Astrocyte (in vitro differentiated cells and primary cell): Measurements from ENCODE around the gene ULK4. TPM values are rescaled to one million over a fixed set of nuclear protein-coding genes. Genes with fewer than 3 reads are reported as not detected.

Experiments
- DNase-seq: peaks from one replicate; pipeline ENCODE4 v3.0.0-alpha.2; 2010; ENCODE audit warnings: low read depth
- FAIRE-seq: peaks from 2 replicates; lab custom pipeline; 2011; peaks lifted over from hg19 to GRCh38; lab: Jason Lieb, UNC
- H2AFZ ChIP-seq: 2 replicates; pipeline ENCODE4 v1.6.0; 2012; ENCODE audit warnings: low read depth, low read length, inconsistent platforms
- H3K27ac ChIP-seq: 2 replicates; pipeline ENCODE4 v1.5.1; 2011; ENCODE audit warnings: low read depth, low read length, inconsistent platforms
- H3K27me3 ChIP-seq: 2 replicates; pipeline ENCODE4 v1.6.0; 2011; ENCODE audit warnings: low read length, inconsistent platforms; ENCODE audit not compliant: insufficient read depth
- H3K36me3 ChIP-seq: 2 replicates; pipeline ENCODE4 v1.5.1; 2011; ENCODE audit warnings: low read length, inconsistent platforms; ENCODE audit not compliant: insufficient read depth
- H3K4me1 ChIP-seq: 2 replicates; pipeline ENCODE4 v1.5.1; 2011; ENCODE audit warnings: low read length, inconsistent platforms; ENCODE audit not compliant: insufficient read depth
- H3K4me2 ChIP-seq: 2 replicates; pipeline ENCODE4 v1.6.0; 2012; ENCODE audit warnings: low read length, inconsistent platforms
- H3K4me3 ChIP-seq: 2 replicates; pipeline ENCODE4 v1.5.1; 2011; ENCODE audit warnings: low read depth, mild to moderate bottlenecking, low read length, inconsistent platforms; ENCODE audit not compliant: insufficient read depth
- H3K79me2 ChIP-seq: 2 replicates; pipeline ENCODE4 v1.6.0; 2012; ENCODE audit warnings: mild to moderate bottlenecking, low read length, inconsistent platforms; ENCODE audit not compliant: insufficient read depth
- H3K9ac ChIP-seq: 2 replicates; pipeline ENCODE4 v1.6.0; 2012; ENCODE audit warnings: mild to moderate bottlenecking, low read length, inconsistent platforms
- H3K9me3 ChIP-seq: 2 replicates; pipeline ENCODE4 v1.5.1; 2012; ENCODE audit warnings: low read depth, mild to moderate bottlenecking, low read length, inconsistent platforms; ENCODE audit not compliant: insufficient read depth
- H4K20me1 ChIP-seq: 2 replicates; pipeline ENCODE4 v1.6.0; 2012; ENCODE audit warnings: low read length, inconsistent platforms; ENCODE audit not compliant: insufficient read depth
- H3K27ac Mint-ChIP-seq: one replicate; pipeline ENCODE4 v1.8.0; 2021; ENCODE audit warnings: mild to moderate bottlenecking, mixed read lengths; ENCODE audit not compliant: unreplicated experiment
- H3K27me3 Mint-ChIP-seq: one replicate; pipeline ENCODE4 v1.8.0; 2021; ENCODE audit warnings: low read depth, mixed read lengths; ENCODE audit not compliant: unreplicated experiment
- H3K36me3 Mint-ChIP-seq: one replicate; pipeline ENCODE4 v1.8.0; 2021; ENCODE audit warnings: low read depth, mixed read lengths; ENCODE audit not compliant: unreplicated experiment
- H3K4me1 Mint-ChIP-seq: one replicate; pipeline ENCODE4 v1.8.0; 2021; ENCODE audit warnings: low read depth, mixed read lengths; ENCODE audit not compliant: unreplicated experiment
- H3K4me3 Mint-ChIP-seq: one replicate; pipeline ENCODE4 v1.8.0; 2021; ENCODE audit warnings: mild to moderate bottlenecking, moderate library complexity, mixed read lengths; ENCODE audit not compliant: unreplicated experiment
- H3K9me3 Mint-ChIP-seq: one replicate; pipeline ENCODE4 v1.8.0; 2021; ENCODE audit warnings: mild to moderate bottlenecking, mixed read lengths; ENCODE audit not compliant: unreplicated experiment
- CTCF ChIP-seq: IDR thresholded peaks from 2 replicates; pipeline ENCODE4 v1.5.1; 2011; ENCODE audit warnings: low read depth, mild to moderate bottlenecking, inconsistent platforms, low read length, moderate library complexity; ENCODE audit not compliant: insufficient read depth
- EZH2 ChIP-seq: IDR thresholded peaks from 2 replicates; pipeline ENCODE4 v1.6.1; 2012; ENCODE audit warnings: mild to moderate bottlenecking, low read length, inconsistent platforms; ENCODE audit not compliant: insufficient read depth
- total RNA-seq: library from RNA; stranded (reverse); gene quantifications from 2 replicates; pipeline ENCODE4 v1.2.1, GENCODE V29; 2021

ULK4 gene
- total RNA-seq, 1 donor from 2014 or later: 6.6 TPM

DNA sequence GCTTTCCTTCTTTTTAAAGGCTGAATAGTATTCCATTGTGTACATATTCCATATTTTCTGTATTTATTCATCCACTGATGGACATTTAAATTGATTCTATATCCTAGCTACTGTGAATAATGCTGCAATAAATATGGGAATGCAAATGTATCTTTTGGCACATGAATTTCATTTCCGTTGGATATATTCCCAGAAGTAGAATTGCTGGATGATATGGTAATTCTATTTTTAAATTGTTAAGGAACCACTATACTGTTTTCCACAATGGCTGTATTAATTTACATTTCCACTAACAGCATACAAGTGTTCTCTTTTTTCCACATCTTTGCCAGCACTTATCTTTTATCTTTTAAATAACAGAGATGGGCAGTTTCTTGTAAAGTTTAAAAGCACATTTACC lies 459.9 kb downstream of the ULK4 start:
- Mint-ChIP-seq H3K27me3 (no peaks in the 10 kb centered on the region), H3K4me3 (no peak overlapping the region), H3K27ac (no peak overlapping the region), H3K4me1 (no peaks in the 10 kb centered on the region), H3K36me3 (no peaks in the 10 kb centered on the region), H3K9me3 (peaks cover 2% of the 10 kb centered on the region)
- Histone ChIP-seq H3K4me1 (no peaks in the 10 kb centered on the region), H3K4me2 (no peak overlapping the region), H3K27ac (no peak overlapping the region), H3K9ac (no peak overlapping the region), H3K27me3 (no peaks in the 10 kb centered on the region), H3K79me2 (no peaks in the 10 kb centered on the region), H3K4me3 (no peak overlapping the region), H3K36me3 (no peaks in the 10 kb centered on the region), H2AFZ (no peak overlapping the region), H3K9me3 (no peaks in the 10 kb centered on the region), H4K20me1 (no peaks in the 10 kb centered on the region)
- DNase-seq: no peak
- no peak for FAIRE-seq
- TF ChIP-seq EZH2 (no peak), CTCF (no peak)

DNA sequence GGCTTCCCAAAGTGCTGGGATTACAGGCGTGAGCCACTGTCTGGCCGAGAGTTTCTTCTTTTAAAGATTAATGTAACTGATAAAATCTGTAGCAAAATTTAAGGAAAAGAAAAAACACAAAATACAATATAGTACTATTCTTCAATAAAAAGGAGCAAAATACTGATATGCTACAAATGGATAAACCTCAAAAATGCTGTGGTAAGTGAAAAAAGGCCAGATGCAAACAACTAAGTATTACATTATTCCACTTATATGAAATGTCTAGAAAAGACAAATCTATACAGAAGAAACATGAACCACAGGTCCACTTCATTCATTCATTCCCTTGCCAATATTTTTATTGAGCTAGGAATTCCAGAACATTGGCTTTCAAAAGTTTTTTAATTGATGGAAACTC lies 463.1 kb downstream of the ULK4 start:
- Histone ChIP-seq H4K20me1 (no peaks in the 10 kb centered on the region), H3K4me1 (no peaks in the 10 kb centered on the region), H2AFZ (no peak overlapping the region), H3K36me3 (no peaks in the 10 kb centered on the region), H3K4me2 (no peak overlapping the region), H3K9me3 (no peaks in the 10 kb centered on the region), H3K27me3 (no peaks in the 10 kb centered on the region), H3K9ac (no peak overlapping the region), H3K27ac (no peak overlapping the region), H3K4me3 (no peak overlapping the region), H3K79me2 (no peaks in the 10 kb centered on the region)
- Mint-ChIP-seq H3K9me3 (peaks cover 2% of the 10 kb centered on the region), H3K4me3 (no peak overlapping the region), H3K4me1 (no peaks in the 10 kb centered on the region), H3K27ac (no peak overlapping the region), H3K36me3 (no peaks in the 10 kb centered on the region), H3K27me3 (no peaks in the 10 kb centered on the region)
- DNase-seq (no peak), FAIRE-seq (no peak)
- TF ChIP-seq EZH2 (no peak), CTCF (no peak)

DNA sequence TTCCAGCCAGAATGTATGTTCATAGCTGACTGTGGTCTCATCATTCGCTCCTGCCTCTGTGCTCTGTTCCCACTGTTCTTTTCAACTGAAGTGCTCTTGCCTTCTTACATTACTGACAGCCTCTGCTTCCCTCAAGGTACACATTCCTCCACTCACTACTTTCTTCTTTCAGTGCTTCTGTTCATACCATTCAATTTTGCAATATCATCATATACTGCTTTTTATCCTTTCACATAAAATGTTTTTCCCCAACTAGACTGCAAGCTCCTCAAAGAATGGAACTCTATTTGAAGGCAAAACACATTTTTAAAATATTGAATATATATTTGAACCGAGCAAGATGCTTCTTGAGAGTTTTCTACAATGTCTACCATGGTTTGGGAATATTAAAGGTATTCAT lies 471.5 kb downstream of the ULK4 start:
- H3K4me2 ChIP-seq: no peak overlapping the region
- H3K27ac Mint-ChIP-seq: no peak overlapping the region
- H3K4me3 ChIP-seq: no peak overlapping the region
- no peaks in the 10 kb centered on the region for H3K27me3 Mint-ChIP-seq
- H3K36me3 Mint-ChIP-seq: no peaks in the 10 kb centered on the region
- no peaks in the 10 kb centered on the region for H4K20me1 ChIP-seq
- no peak overlapping the region for H2AFZ ChIP-seq
- no peaks in the 10 kb centered on the region for H3K9me3 Mint-ChIP-seq
- FAIRE-seq (no peak), DNase-seq (no peak)
- no peak overlapping the region for H3K4me3 Mint-ChIP-seq
- TF ChIP-seq EZH2 (no peak), CTCF (no peak)
- no peaks in the 10 kb centered on the region for H3K36me3 ChIP-seq
- H3K27me3 ChIP-seq: no peaks in the 10 kb centered on the region
- no peaks in the 10 kb centered on the region for H3K9me3 ChIP-seq
- H3K4me1 Mint-ChIP-seq: peaks cover 1% of the 10 kb centered on the region
- no peak overlapping the region for H3K9ac ChIP-seq
- no peak overlapping the region for H3K27ac ChIP-seq
- H3K4me1 ChIP-seq: no peaks in the 10 kb centered on the region
- H3K79me2 ChIP-seq: no peaks in the 10 kb centered on the region
